Measurements from ENCODE around the gene TMEM225B.
"Not testable (repeated sequence)": the region's sequence is repeated elsewhere in the genome, so short reads cannot be mapped to it uniquely, and the experiment has no call there.

TMEM225B gene

GRCh38 chr7:99648843-99649242 lies 50.8 kb downstream of the TMEM225B start:
- H3F3A ChIP-seq (ENCODE audit: control insufficient read depth, insufficient read depth): no peaks in the 10 kb centered on the region
- no peak overlapping the region for H3K27ac ChIP-seq (ENCODE audit: low read depth, low read length)
- H4K20me1 ChIP-seq (ENCODE audit: control insufficient read depth, insufficient read depth, low read depth, low read length): no peaks in the 10 kb centered on the region; the same call in 1 of the 2 replicates
- H3K4me3 ChIP-seq (ENCODE audit: low read length): no peak overlapping the region
- no peaks in the 10 kb centered on the region for H3K36me3 ChIP-seq (ENCODE audit: control insufficient read depth, low read length)
- no peak for TF ChIP-seq EZH2phosphoT487 (IDR thresholded peaks at IDR 0.05; ENCODE audit: borderline replicate concordance, low read length)
- no peak for TF ChIP-seq CTCF (IDR thresholded peaks at IDR 0.05; ENCODE audit: low read depth, low read length, poor library complexity, severe bottlenecking)
- no peaks in the 10 kb centered on the region for H3K27me3 ChIP-seq (ENCODE audit: control insufficient read depth, low read length)
- H3K9me3 ChIP-seq (ENCODE audit: control insufficient read depth, insufficient read depth, low read length): no peaks in the 10 kb centered on the region
- no peaks in the 10 kb centered on the region for H3K9me2 ChIP-seq (replicated peaks; ENCODE audit: control insufficient read depth, low read length)
- H3K4me2 ChIP-seq (ENCODE audit: low read length): no peak overlapping the region
- no peaks in the 10 kb centered on the region for H3K79me2 ChIP-seq (ENCODE audit: control insufficient read depth, low read length)
- H3K4me1 ChIP-seq (ENCODE audit: control insufficient read depth, low read length): no peaks in the 10 kb centered on the region

- H3F3A ChIP-seq (ENCODE audit: control insufficient read depth, insufficient read depth): no peaks in the 10 kb centered on the region
- H3K36me3 ChIP-seq (ENCODE audit: control insufficient read depth, low read length): no peaks in the 10 kb centered on the region
- no peaks in the 10 kb centered on the region for H3K27me3 ChIP-seq (ENCODE audit: control insufficient read depth, low read length)
- no peak overlapping the region for H3K4me2 ChIP-seq (ENCODE audit: low read length)
- H3K27ac ChIP-seq (ENCODE audit: low read depth, low read length): no peak overlapping the region
- H3K9me3 ChIP-seq (ENCODE audit: control insufficient read depth, insufficient read depth, low read length): no peaks in the 10 kb centered on the region
- H3K4me3 ChIP-seq (ENCODE audit: low read length): no peak overlapping the region
- TF ChIP-seq CTCF (IDR thresholded peaks at IDR 0.05; ENCODE audit: low read depth, low read length, poor library complexity, severe bottlenecking): no peak
- TF ChIP-seq EZH2phosphoT487 (IDR thresholded peaks at IDR 0.05; ENCODE audit: borderline replicate concordance, low read length): no peak
- no peaks in the 10 kb centered on the region for H3K9me2 ChIP-seq (replicated peaks; ENCODE audit: control insufficient read depth, low read length)
- H3K4me1 ChIP-seq (ENCODE audit: control insufficient read depth, low read length): no peaks in the 10 kb centered on the region
- H4K20me1 ChIP-seq (ENCODE audit: control insufficient read depth, insufficient read depth, low read depth, low read length): no peaks in the 10 kb centered on the region; the same call in 1 of the 2 replicates
- H3K79me2 ChIP-seq (ENCODE audit: control insufficient read depth, low read length): no peaks in the 10 kb centered on the region
Measured at GRCh38 chr7:99651290-99651689, 53.2 kb downstream of the TMEM225B start.

- TF ChIP-seq EZH2phosphoT487 (IDR thresholded peaks at IDR 0.05; ENCODE audit: borderline replicate concordance, low read length) (no peak), CTCF (IDR thresholded peaks at IDR 0.05; ENCODE audit: low read depth, low read length, poor library complexity, severe bottlenecking) (no peak)
- H3K27me3 ChIP-seq (ENCODE audit: control insufficient read depth, low read length): no peaks in the 10 kb centered on the region
- no peaks in the 10 kb centered on the region for H3K79me2 ChIP-seq (ENCODE audit: control insufficient read depth, low read length)
- H3K4me2 ChIP-seq (ENCODE audit: low read length): no peak overlapping the region
- H3K27ac ChIP-seq (ENCODE audit: low read depth, low read length): no peak overlapping the region
- H3K36me3 ChIP-seq (ENCODE audit: control insufficient read depth, low read length): no peaks in the 10 kb centered on the region
- no peaks in the 10 kb centered on the region for H3K4me1 ChIP-seq (ENCODE audit: control insufficient read depth, low read length)
- H3K9me3 ChIP-seq (ENCODE audit: control insufficient read depth, insufficient read depth, low read length): no peaks in the 10 kb centered on the region
- no peak overlapping the region for H3K4me3 ChIP-seq (ENCODE audit: low read length)
- no peaks in the 10 kb centered on the region for H3F3A ChIP-seq (ENCODE audit: control insufficient read depth, insufficient read depth)
- no peaks in the 10 kb centered on the region; the same call in 1 of the 2 replicates for H4K20me1 ChIP-seq (ENCODE audit: control insufficient read depth, insufficient read depth, low read depth, low read length)
- H3K9me2 ChIP-seq (replicated peaks; ENCODE audit: control insufficient read depth, low read length): no peaks in the 10 kb centered on the region
Measured at GRCh38 chr7:99652671-99653070, 54.6 kb downstream of the TMEM225B start.

- not testable (repeated sequence) for H3K79me2 ChIP-seq (ENCODE audit: control insufficient read depth, low read length); H3F3A ChIP-seq (ENCODE audit: control insufficient read depth, insufficient read depth); H3K9me3 ChIP-seq (ENCODE audit: control insufficient read depth, insufficient read depth, low read length); H3K4me1 ChIP-seq (ENCODE audit: control insufficient read depth, low read length); H3K9me2 ChIP-seq (replicated peaks; ENCODE audit: control insufficient read depth, low read length); H4K20me1 ChIP-seq (ENCODE audit: control insufficient read depth, insufficient read depth, low read depth, low read length); H3K4me2 ChIP-seq (ENCODE audit: low read length); H3K27ac ChIP-seq (ENCODE audit: low read depth, low read length); H3K4me3 ChIP-seq (ENCODE audit: low read length); H3K36me3 ChIP-seq (ENCODE audit: control insufficient read depth, low read length); H3K27me3 ChIP-seq (ENCODE audit: control insufficient read depth, low read length)
Measured at GRCh38 chr7:99653269-99653668, 55.2 kb downstream of the TMEM225B start.

All from DOHH2 (cell line).